ENCODE measurements around the gene TTLL7. TPM values are rescaled to one million over a fixed set of nuclear protein-coding genes. Genes with fewer than 3 reads are reported as not detected.

Gene TTLL7
- total and polyA plus RNA-seq, 2 experiments from 2014 or later: 3.8 to 7.7 TPM

DNA sequence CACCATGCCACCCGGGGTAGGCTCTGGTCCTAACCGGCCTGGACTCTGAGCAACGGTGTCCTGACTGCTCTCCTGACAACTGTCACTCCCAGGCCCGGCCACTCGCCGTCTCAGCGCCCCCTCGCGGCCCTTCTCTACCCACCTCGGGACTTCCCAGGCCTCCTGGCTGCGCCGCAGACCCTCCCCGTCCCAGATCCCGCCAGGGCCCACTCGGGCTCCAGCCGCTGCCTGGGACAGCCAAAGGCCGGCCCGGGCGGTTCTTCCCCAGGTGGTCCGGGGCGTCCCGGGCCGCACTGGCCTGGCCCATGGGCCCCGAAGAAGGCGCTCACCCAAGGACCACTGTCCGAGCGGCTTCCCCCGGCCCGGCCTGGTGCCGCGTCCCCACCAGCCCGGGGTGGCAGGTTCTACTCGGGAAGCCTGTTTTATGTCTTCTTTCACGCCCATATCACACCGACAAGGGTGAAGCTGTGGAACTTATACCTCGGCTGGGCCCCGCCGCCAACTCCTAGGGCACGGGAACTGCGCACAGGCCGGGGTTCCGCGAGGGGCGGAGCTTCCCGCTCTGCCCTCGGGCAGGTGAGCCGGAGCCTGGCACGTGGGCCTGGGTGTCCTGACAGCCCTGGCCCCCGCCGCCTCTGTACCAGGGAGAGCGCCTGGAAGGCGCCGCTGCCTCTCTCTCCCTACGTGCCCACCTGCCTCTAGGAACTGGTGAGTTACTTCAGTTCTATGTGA lies 138.3 kb downstream of the TTLL7 start:
- Histone ChIP-seq H3K4me1 (ENCODE audit: low read depth) (no peaks in the 10 kb centered on the region), H3K27me3 (peaks cover 16% of the 10 kb centered on the region), H3K9me3 (ENCODE audit: low read depth) (no peaks in the 10 kb centered on the region), H3K27ac (no peak overlapping the region), H3K36me3 (no peaks in the 10 kb centered on the region), H3K4me3 (peak overlapping the region; percentile 29)
- peak; percentile 64 to 69 for DNase-seq (ENCODE audit: low read depth in 1 of 2, low spot score in 1 of 2)
- TF ChIP-seq, protein P1, sequence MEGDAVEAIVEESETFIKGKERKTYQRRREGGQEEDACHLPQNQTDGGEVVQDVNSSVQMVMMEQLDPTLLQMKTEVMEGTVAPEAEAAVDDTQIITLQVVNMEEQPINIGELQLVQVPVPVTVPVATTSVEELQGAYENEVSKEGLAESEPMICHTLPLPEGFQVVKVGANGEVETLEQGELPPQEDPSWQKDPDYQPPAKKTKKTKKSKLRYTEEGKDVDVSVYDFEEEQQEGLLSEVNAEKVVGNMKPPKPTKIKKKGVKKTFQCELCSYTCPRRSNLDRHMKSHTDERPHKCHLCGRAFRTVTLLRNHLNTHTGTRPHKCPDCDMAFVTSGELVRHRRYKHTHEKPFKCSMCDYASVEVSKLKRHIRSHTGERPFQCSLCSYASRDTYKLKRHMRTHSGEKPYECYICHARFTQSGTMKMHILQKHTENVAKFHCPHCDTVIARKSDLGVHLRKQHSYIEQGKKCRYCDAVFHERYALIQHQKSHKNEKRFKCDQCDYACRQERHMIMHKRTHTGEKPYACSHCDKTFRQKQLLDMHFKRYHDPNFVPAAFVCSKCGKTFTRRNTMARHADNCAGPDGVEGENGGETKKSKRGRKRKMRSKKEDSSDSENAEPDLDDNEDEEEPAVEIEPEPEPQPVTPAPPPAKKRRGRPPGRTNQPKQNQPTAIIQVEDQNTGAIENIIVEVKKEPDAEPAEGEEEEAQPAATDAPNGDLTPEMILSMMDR (IDR thresholded peaks at IDR 0.05; ENCODE audit: low read depth, low read length): peak; percentile 83

DNA sequence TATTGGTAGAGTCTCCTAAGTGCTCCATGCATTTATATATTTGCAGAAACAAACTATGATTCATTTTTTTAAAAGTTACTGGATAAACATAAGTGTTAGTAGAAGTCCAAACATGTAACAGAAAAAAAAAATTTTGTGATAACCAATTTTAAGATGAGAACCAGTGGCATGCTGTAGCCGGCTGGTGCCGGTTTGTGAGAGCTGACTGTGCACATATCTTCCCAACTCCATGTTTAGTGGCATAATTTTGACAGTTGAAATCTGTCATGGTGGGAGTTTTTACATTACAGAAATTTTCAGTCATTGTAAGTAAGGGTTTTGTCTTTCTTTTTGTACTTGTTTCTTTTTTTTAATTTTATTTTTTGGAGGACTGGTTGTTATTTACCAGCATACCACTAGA lies 141.2 kb downstream of the TTLL7 start:
- H3K4me3 ChIP-seq: no peak overlapping the region
- no peak for DNase-seq (ENCODE audit: low read depth in 1 of 2, low spot score in 1 of 2)
- TF ChIP-seq, protein P1 (IDR thresholded peaks at IDR 0.05; ENCODE audit: low read depth, low read length): no peak
- H3K36me3 ChIP-seq: no peaks in the 10 kb centered on the region
- H3K4me1 ChIP-seq (ENCODE audit: low read depth): no peaks in the 10 kb centered on the region
- peaks cover 16% of the 10 kb centered on the region for H3K27me3 ChIP-seq
- no peaks in the 10 kb centered on the region for H3K9me3 ChIP-seq (ENCODE audit: low read depth)
- no peak overlapping the region for H3K27ac ChIP-seq

- H3K4me1 ChIP-seq (ENCODE audit: low read depth): no peaks in the 10 kb centered on the region
- peaks cover 16% of the 10 kb centered on the region for H3K27me3 ChIP-seq
- TF ChIP-seq, protein P1 (IDR thresholded peaks at IDR 0.05; ENCODE audit: low read depth, low read length): peak; percentile 14
- H3K27ac ChIP-seq: no peak overlapping the region
- no peak overlapping the region for H3K4me3 ChIP-seq
- H3K9me3 ChIP-seq (ENCODE audit: low read depth): no peaks in the 10 kb centered on the region
- DNase-seq (ENCODE audit: low read depth in 1 of 2, low spot score in 1 of 2): peak; percentile 30 to 46
- no peaks in the 10 kb centered on the region for H3K36me3 ChIP-seq
Measured at GRCh38 chr1:83857103-83857502, 141.8 kb downstream of the TTLL7 start.

GRCh38 chr1:83856381-83856780 lies 142.6 kb downstream of the TTLL7 start:
- H3K9me3 ChIP-seq (ENCODE audit: low read depth): no peaks in the 10 kb centered on the region
- H3K27ac ChIP-seq: no peak overlapping the region
- H3K36me3 ChIP-seq: no peaks in the 10 kb centered on the region
- TF ChIP-seq, protein P1 (IDR thresholded peaks at IDR 0.05; ENCODE audit: low read depth, low read length): no peak
- DNase-seq (ENCODE audit: low read depth in 1 of 2, low spot score in 1 of 2): no peak
- H3K4me3 ChIP-seq: no peak overlapping the region
- H3K4me1 ChIP-seq (ENCODE audit: low read depth): no peaks in the 10 kb centered on the region
- H3K27me3 ChIP-seq: peaks cover 16% of the 10 kb centered on the region

DNA sequence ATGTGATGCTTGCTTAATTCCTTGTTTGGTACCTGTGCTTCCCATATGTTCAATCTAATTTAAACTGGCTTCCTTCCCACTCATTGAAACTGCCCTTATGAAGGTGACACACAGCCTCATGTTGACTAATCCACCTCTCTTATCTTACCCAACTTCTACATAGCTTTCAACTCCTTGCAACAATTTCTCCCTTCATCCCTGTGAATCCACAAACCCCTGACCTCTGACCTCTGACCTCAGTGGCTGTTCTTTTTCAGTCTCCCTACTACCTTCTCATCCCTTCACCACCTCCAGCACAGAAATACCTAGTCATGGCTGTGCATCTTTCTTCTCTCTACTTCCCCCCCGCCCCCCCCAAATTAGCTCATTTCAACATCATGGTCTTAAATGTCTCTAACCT lies 144.5 kb downstream of the TTLL7 start:
- no peaks in the 10 kb centered on the region for H3K4me1 ChIP-seq (ENCODE audit: low read depth)
- no peak for DNase-seq (ENCODE audit: low read depth in 1 of 2, low spot score in 1 of 2)
- TF ChIP-seq, protein P1 (IDR thresholded peaks at IDR 0.05; ENCODE audit: low read depth, low read length): no peak

More for the DNA sequence above, 144.5 kb downstream of the TTLL7 start:
- no peak overlapping the region for H3K4me3 ChIP-seq
- no peak overlapping the region for H3K27ac ChIP-seq
- no peaks in the 10 kb centered on the region for H3K36me3 ChIP-seq
- H3K27me3 ChIP-seq: peaks cover 7% of the 10 kb centered on the region
- no peaks in the 10 kb centered on the region for H3K9me3 ChIP-seq (ENCODE audit: low read depth)
